Cardiac muscle cell (in vitro differentiated cells and primary cell): ENCODE measurements around the gene HOXD4. TPM values are rescaled to one million over a fixed set of nuclear protein-coding genes. Genes with fewer than 3 reads are reported as not detected.

Source experiments
- DNase-seq, 2 donors: peaks; one replicate each; pipeline versions ENCODE4 v3.0.0 to v3.0.0-alpha.2; 2010 to 2017; ENCODE audit warnings: low read depth in 1 of 2, low spot score in 1 of 2
- H3K27ac ChIP-seq: fragments of 200-600 bp; sonication (generic); 2 replicates; pipeline ENCODE4 v1.5.1; 2016
- H3K27me3 ChIP-seq: fragments of 200-600 bp; sonication (generic); 2 replicates; pipeline ENCODE4 v1.6.0; 2016; ENCODE audit warnings: control low read depth
- H3K36me3 ChIP-seq: fragments of 200-600 bp; sonication (generic); 2 replicates; pipeline ENCODE4 v1.5.1; 2016; ENCODE audit warnings: control low read depth
- H3K4me1 ChIP-seq: fragments of 200-600 bp; sonication (generic); 2 replicates; pipeline ENCODE4 v1.8.1; 2017; ENCODE audit warnings: low read depth, mild to moderate bottlenecking, mixed run types
- H3K4me3 ChIP-seq: fragments of 200-600 bp; sonication (generic); 2 replicates; pipeline ENCODE4 v1.5.1; 2016; ENCODE audit warnings: mild to moderate bottlenecking
- H3K9me3 ChIP-seq: fragments of 200-600 bp; sonication (generic); 2 replicates; pipeline ENCODE4 v1.5.1; 2017; ENCODE audit warnings: low read depth, mild to moderate bottlenecking, control low read depth
- polyA plus RNA-seq: library from polyadenylated mRNA; unstranded; fragments of >200 nt; fragmentation: Nextera tagmentation; extraction: Ambion mirVana; gene quantifications from 2 replicates; pipeline ENCODE4 v1.2.1, GENCODE V29; 2016
- total RNA-seq: library from RNA; depleted of rRNA; stranded (reverse); fragments of >200 nt; gene quantifications from 2 replicates; pipeline ENCODE4 v1.2.3, GENCODE V29; 2016
- TF ChIP-seq, protein P1 (sequence below): IDR thresholded peaks from 2 replicates; pipeline ENCODE4 v1.5.1; 2012; ENCODE audit warnings: low read depth, mild to moderate bottlenecking, low read length

Gene HOXD4
- total and polyA plus RNA-seq, 2 experiments from 2014 or later: not detected

DNA sequence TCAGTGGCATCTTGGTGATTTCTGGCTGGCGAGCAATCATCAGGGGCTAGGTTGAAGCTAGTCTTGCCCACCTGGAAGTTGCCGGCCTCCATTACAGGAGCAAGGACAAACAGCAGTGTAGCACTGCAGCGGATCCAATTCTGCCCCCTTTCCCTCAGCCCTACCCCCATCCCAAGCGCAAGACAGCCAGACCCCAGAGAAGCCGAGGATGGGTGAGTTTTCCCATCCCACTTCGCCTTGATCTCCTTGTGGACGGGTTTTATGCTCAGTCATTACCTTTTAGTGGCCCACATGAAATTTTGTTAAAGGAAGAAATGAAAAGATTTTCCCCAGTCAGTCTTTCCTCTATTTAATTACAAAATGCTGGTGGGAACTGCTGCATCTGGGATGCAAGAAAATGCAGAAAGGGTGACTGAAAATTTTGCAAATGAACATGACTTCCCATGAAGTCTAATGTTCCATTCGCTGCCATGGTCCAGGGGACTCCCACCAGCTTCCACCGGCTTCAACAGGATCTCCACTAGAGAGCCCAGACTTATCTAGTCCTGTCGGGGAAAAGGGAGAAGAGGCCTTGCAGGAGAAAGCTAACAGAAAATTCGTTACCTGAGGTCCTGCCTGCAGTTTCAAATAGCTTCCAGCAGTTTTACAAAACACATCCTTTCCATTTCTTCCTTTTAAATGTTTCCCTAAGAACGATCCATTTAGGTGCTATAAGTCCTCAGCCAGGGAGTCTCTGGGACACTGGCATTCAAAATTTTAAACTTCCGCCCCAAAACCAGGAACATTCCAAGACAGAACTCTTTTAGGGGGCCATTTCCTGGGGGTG lies 30.8 kb upstream of the HOXD4 start:
- H3K36me3 ChIP-seq: no peaks in the 10 kb centered on the region
- H3K9me3 ChIP-seq: no peaks in the 10 kb centered on the region
- no peak for DNase-seq
- H3K4me3 ChIP-seq: no peak overlapping the region
- TF ChIP-seq, protein P1, sequence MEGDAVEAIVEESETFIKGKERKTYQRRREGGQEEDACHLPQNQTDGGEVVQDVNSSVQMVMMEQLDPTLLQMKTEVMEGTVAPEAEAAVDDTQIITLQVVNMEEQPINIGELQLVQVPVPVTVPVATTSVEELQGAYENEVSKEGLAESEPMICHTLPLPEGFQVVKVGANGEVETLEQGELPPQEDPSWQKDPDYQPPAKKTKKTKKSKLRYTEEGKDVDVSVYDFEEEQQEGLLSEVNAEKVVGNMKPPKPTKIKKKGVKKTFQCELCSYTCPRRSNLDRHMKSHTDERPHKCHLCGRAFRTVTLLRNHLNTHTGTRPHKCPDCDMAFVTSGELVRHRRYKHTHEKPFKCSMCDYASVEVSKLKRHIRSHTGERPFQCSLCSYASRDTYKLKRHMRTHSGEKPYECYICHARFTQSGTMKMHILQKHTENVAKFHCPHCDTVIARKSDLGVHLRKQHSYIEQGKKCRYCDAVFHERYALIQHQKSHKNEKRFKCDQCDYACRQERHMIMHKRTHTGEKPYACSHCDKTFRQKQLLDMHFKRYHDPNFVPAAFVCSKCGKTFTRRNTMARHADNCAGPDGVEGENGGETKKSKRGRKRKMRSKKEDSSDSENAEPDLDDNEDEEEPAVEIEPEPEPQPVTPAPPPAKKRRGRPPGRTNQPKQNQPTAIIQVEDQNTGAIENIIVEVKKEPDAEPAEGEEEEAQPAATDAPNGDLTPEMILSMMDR: no peak
- no peak overlapping the region for H3K27ac ChIP-seq
- peaks cover 100% of the 10 kb centered on the region for H3K27me3 ChIP-seq
- no peaks in the 10 kb centered on the region for H3K4me1 ChIP-seq

DNA sequence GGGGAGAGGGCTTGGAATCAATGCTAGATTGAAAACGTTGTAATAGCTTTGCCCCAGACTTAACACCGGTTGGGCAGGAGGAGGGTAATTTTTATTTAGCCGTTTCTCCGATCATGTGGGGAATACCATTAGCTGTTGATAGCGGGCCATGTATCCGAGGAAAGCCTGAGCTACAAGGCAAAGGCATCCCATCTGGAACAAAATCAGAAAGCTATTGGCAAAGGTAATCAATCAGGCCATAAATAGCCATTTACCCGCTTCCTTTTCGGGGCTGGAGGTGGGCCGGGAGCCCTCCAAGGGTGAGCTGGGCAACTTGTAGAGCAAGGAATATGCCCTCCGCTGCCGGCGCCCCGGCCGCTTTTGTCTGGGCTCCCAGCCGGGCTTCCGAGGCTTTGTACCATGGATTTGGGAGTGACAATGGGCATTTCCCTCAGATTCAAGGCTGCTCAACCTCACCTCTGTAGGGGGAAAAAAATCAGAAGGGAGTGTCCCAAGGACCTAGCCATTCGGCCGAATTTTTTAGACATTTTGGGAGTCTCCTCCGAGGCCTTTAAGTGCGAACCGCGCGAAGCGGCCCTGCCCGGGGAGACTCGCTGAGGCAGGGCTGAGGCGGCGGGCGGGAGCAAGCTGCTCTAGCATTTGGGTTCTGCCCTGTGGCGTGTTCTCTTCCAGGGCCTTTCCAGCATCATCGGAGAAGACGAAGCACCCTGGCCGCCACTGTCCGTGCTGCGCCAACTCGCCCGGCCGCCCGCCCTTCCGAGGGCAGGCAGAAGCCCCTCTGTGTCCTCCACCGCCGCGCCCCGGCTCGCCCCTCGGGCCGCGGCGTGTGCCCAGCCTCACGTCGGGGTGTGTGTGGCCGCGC lies 29.9 kb upstream of the HOXD4 start:
- no peak for DNase-seq

DNA sequence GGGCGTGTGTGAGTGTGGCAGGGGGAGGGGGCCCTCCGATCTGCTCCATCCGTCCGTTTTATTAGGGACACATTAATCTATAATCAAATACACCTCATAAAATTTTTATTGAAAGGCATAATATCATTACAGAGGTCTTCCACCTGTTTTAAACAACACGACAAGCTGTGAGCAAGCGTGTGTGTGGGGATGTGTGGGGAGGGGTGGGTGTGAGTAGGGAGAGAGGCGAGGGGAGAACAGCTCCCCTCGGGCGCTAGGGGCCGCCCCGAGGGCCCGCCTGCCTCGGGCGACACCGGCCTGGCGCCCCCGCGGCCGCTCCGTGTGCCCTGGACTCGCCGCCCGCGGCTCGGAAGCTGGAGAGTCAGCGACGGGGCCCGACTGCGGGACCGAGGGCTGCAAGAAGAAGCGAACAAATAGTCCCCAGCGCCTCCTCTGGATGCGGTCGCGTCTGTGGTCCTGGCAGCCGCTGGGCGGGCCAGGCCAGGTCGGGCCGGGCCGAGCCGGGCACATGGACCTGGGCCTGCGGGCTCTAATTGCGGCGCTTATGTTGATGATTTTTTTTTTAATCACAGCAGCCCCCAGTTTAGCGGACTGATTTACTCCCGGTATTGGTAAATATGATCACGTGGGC lies 29.2 kb upstream of the HOXD4 start:
- Histone ChIP-seq H3K27ac (no peak overlapping the region), H3K4me1 (no peaks in the 10 kb centered on the region), H3K27me3 (peaks cover 100% of the 10 kb centered on the region), H3K36me3 (no peaks in the 10 kb centered on the region), H3K9me3 (no peaks in the 10 kb centered on the region), H3K4me3 (peak overlapping the region; percentile 30)
- TF ChIP-seq, protein P1: no peak
- no peak for DNase-seq

More for the DNA sequence above, 29.9 kb upstream of the HOXD4 start:
- no peaks in the 10 kb centered on the region for H3K9me3 ChIP-seq
- peaks cover 100% of the 10 kb centered on the region for H3K27me3 ChIP-seq
- no peak overlapping the region for H3K4me3 ChIP-seq
- no peaks in the 10 kb centered on the region for H3K36me3 ChIP-seq
- H3K27ac ChIP-seq: no peak overlapping the region
- TF ChIP-seq, protein P1: no peak
- H3K4me1 ChIP-seq: no peaks in the 10 kb centered on the region

DNA sequence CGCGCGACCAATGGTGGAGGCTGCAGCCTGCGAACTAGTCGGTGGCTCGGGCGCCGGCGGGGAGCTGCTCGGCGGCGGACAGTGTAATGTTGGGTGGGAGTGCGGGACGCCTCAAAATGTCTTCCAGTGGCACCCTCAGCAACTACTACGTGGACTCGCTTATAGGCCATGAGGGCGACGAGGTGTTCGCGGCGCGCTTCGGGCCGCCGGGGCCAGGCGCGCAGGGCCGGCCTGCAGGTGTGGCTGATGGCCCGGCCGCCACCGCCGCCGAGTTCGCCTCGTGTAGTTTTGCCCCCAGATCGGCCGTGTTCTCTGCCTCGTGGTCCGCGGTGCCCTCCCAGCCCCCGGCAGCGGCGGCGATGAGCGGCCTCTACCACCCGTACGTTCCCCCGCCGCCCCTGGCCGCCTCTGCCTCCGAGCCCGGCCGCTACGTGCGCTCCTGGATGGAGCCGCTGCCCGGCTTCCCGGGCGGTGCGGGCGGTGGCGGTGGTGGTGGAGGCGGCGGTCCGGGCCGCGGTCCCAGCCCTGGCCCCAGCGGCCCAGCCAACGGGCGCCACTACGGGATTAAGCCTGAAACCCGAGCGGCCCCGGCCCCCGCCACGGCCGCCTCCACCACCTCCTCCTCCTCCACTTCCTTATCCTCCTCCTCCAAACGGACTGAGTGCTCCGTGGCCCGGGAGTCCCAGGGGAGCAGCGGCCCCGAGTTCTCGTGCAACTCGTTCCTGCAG lies 28.5 kb upstream of the HOXD4 start, which contains the start of gene HOXD9:
HOXD9 (plus strand) TSS at position 37 of the 728 bp plus-strand sequence; CDS start at position 87, 50 bp downstream.
- no peak within 1 kb of the TSS for H3K27ac ChIP-seq
- peak within 1 kb of the TSS; percentile 30 for H3K4me3 ChIP-seq
- H3K9me3 ChIP-seq: no peaks in the 10 kb centered on the region
- peaks cover 100% of the 10 kb centered on the region for H3K27me3 ChIP-seq
- H3K36me3 ChIP-seq: no peaks in the 10 kb centered on the region
- H3K4me1 ChIP-seq: no peaks in the 10 kb centered on the region
- DNase-seq: no peak
- TF ChIP-seq, protein P1: no peak
